ENCODE measurements around the gene IL23R.

DNA sequence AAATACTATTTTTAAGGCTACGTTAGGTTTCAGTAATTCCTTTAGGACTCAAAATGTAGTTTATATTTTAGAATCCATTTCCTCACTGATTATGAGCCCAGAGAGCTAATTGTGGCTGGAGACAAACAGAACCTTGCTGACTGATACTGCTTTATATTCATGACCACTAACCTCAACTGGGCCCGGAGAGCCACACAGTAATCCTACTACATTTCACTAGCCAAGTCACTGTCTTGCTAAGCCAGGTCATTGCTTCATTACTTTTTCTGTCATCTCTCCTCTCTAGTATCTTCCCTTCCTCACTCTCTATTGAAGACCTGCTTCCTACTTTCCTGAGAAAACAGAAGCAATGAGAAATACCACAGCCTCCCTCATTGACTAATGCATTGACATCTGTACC lies 24.7 kb downstream of the IL23R start:
- no peak for TF ChIP-seq EZH2phosphoT487 (IDR thresholded peaks at IDR 0.05; ENCODE audit: insufficient read depth, low read depth)
- no peak for TF ChIP-seq EZH2 (IDR thresholded peaks at IDR 0.05; ENCODE audit: insufficient read depth, poor library complexity, severe bottlenecking)

Measured in GM23248 (cell line).